ENCODE measurements around the gene INHBE.
"Not testable (repeated sequence)": the region's sequence is repeated elsewhere in the genome, so short reads cannot be mapped to it uniquely, and the experiment has no call there.

The INHBE gene

GRCh38 chr12:57488402-57489156, 33.5 kb downstream of the INHBE start:
- no peak for DNase-seq (ENCODE audit: low read depth)

GRCh38 chr12:57489157-57489641, 34.1 kb downstream of the INHBE start:
- DNase-seq (ENCODE audit: low read depth): no peak
- peak overlapping the region; percentile 98 for H3K4me3 ChIP-seq (ENCODE audit: low read depth, low read length)

More at GRCh38 chr12:57488402-57489156, 33.5 kb downstream of the INHBE start:
- peak overlapping the region; percentile 98 for H3K4me3 ChIP-seq (ENCODE audit: low read depth, low read length)

- no peak overlapping the region for H3K4me3 ChIP-seq (ENCODE audit: low read depth, low read length)
- no peak for DNase-seq (ENCODE audit: low read depth)
These were observed 35.0 kb downstream of the INHBE start for GRCh38 chr12:57490126-57490525.

- no peak for DNase-seq (ENCODE audit: low read depth)
- no peak overlapping the region for H3K4me3 ChIP-seq (ENCODE audit: low read depth, low read length)
These were observed 36.5 kb downstream of the INHBE start for GRCh38 chr12:57491393-57492280.

GRCh38 chr12:57495051-57495701, 40.1 kb downstream of the INHBE start:
- DNase-seq (ENCODE audit: low read depth); H3K4me3 ChIP-seq (ENCODE audit: low read depth, low read length): not testable (repeated sequence)

GRCh38 chr12:57496822-57497221, 41.7 kb downstream of the INHBE start:
- DNase-seq (ENCODE audit: low read depth): no peak
- H3K4me3 ChIP-seq (ENCODE audit: low read depth, low read length): no peak overlapping the region

GRCh38 chr12:57497223-57498131, 42.4 kb downstream of the INHBE start:
- no peak for DNase-seq (ENCODE audit: low read depth)
- H3K4me3 ChIP-seq (ENCODE audit: low read depth, low read length): no peak overlapping the region

- DNase-seq (ENCODE audit: low read depth): no peak
- H3K4me3 ChIP-seq (ENCODE audit: low read depth, low read length): no peak overlapping the region
These were observed 43.0 kb downstream of the INHBE start for GRCh38 chr12:57498132-57498502.

- DNase-seq (ENCODE audit: low read depth): no peak
- no peak overlapping the region for H3K4me3 ChIP-seq (ENCODE audit: low read depth, low read length)
These were observed 43.5 kb downstream of the INHBE start for GRCh38 chr12:57498571-57498970.

GRCh38 chr12:57500213-57500612, 45.1 kb downstream of the INHBE start:
- no peak for DNase-seq (ENCODE audit: low read depth)
- H3K4me3 ChIP-seq (ENCODE audit: low read depth, low read length): no peak overlapping the region

- H3K4me3 ChIP-seq (ENCODE audit: low read depth, low read length); DNase-seq (ENCODE audit: low read depth): not testable (repeated sequence)
These were observed 47.3 kb downstream of the INHBE start for GRCh38 chr12:57502311-57502969.

GRCh38 chr12:57506541-57506940, 51.4 kb downstream of the INHBE start:
- not testable (repeated sequence) for DNase-seq (ENCODE audit: low read depth); H3K4me3 ChIP-seq (ENCODE audit: low read depth, low read length)
